WTC11 (cell line): ENCODE measurements around the gene PLEKHH1. TPM values are rescaled to one million over a fixed set of nuclear protein-coding genes. Genes with fewer than 3 reads are reported as not detected.

Experiments used
- ATAC-seq: fragments of 200-7000 bp; cut with Tn5 transposase; 2 replicates; pipeline ENCODE4 v1.10.0; 2021; ENCODE audit warnings: mild to moderate bottlenecking, moderate library complexity
- CTCF ChIA-PET: fragments of 300-600 bp; sonication (Branson Sonifier 250); formaldehyde crosslinking; loops from one replicate; lab custom pipeline; 2021; ENCODE audit warnings: antibody characterized with exemption; lab: Charles Lee
- POLR2A ChIA-PET: fragments of 350-600 bp; sonication (Branson Sonifier 250); formaldehyde crosslinking; loops from one replicate; lab custom pipeline; 2021; ENCODE audit warnings: antibody characterized with exemption; lab: Charles Lee
- DNase-seq: peaks from one replicate; pipeline ENCODE4 v3.0.0; 2021; ENCODE audit warnings: low spot score
- H3K27ac Mint-ChIP-seq: 2 replicates; pipeline ENCODE4 v1.8.0; 2021; ENCODE audit warnings: mixed read lengths
- H3K27me3 Mint-ChIP-seq: 2 replicates; pipeline ENCODE4 v1.8.0; 2021; ENCODE audit warnings: low read depth, mild to moderate bottlenecking, moderate library complexity, mixed read lengths
- H3K36me3 Mint-ChIP-seq: 2 replicates; pipeline ENCODE4 v1.8.0; 2021; ENCODE audit warnings: mixed read lengths
- H3K4me1 Mint-ChIP-seq: 2 replicates; pipeline ENCODE4 v1.8.0; 2022; ENCODE audit warnings: mixed read lengths
- H3K4me3 Mint-ChIP-seq: 2 replicates; pipeline ENCODE4 v1.8.0; 2021; ENCODE audit warnings: mild to moderate bottlenecking, moderate library complexity, mixed read lengths
- H3K9me3 Mint-ChIP-seq: 2 replicates; pipeline ENCODE4 v1.8.0; 2021; ENCODE audit warnings: mixed read lengths
- ATF1 ChIP-seq: sonication (generic); formaldehyde crosslinking; IDR thresholded peaks from 2 replicates; pipeline ENCODE4 v1.8.1; 2023; ENCODE audit warnings: mild to moderate bottlenecking, moderate library complexity, missing genetic modification reagents
- CREM ChIP-seq: sonication (generic); formaldehyde crosslinking; IDR thresholded peaks from 2 replicates; pipeline ENCODE4 v1.8.1; 2022; ENCODE audit warnings: mild to moderate bottlenecking, missing genetic modification reagents, moderate library complexity
- FOXP1 ChIP-seq: sonication (generic); formaldehyde crosslinking; IDR thresholded peaks from 2 replicates; pipeline ENCODE4 v1.8.0; 2022; ENCODE audit warnings: missing genetic modification reagents, mild to moderate bottlenecking, moderate library complexity, borderline replicate concordance
- JUN ChIP-seq: sonication (generic); formaldehyde crosslinking; IDR thresholded peaks from 2 replicates; pipeline ENCODE4 v1.8.0; 2023; ENCODE audit warnings: mild to moderate bottlenecking, missing genetic modification reagents
- RORB ChIP-seq: fragments of 250-450 bp; sonication (Bioruptor Pico); IDR thresholded peaks from 2 replicates; pipeline ENCODE4 v1.9.0; 2021; ENCODE audit warnings: mild to moderate bottlenecking
- SP1 ChIP-seq: sonication (generic); formaldehyde crosslinking; conservative IDR thresholded peaks from 2 replicates; pipeline ENCODE4 v1.8.1; 2022; ENCODE audit warnings: missing genetic modification reagents
- ZBTB21 ChIP-seq: sonication (generic); formaldehyde crosslinking; IDR thresholded peaks from 2 replicates; pipeline ENCODE4 v1.8.1; 2023; ENCODE audit warnings: mild to moderate bottlenecking, missing genetic modification reagents, borderline replicate concordance
- ZNF121 ChIP-seq: sonication (generic); formaldehyde crosslinking; IDR thresholded peaks from 2 replicates; pipeline ENCODE4 v1.8.0; 2023; ENCODE audit warnings: missing genetic modification reagents
- ZNF232 ChIP-seq: sonication (generic); formaldehyde crosslinking; IDR thresholded peaks from 2 replicates; pipeline ENCODE4 v1.8.0; 2022; ENCODE audit warnings: mild to moderate bottlenecking, missing genetic modification reagents
- ZNF396 ChIP-seq: fragments of 250-450 bp; sonication (Bioruptor Pico); IDR thresholded peaks from 2 replicates; pipeline ENCODE4 v1.8.0; 2021; ENCODE audit warnings: mild to moderate bottlenecking, moderate library complexity, borderline replicate concordance
- total RNA-seq: library from RNA; stranded (reverse); gene quantifications from 3 replicates; pipeline ENCODE4 v1.2.3, GENCODE V29; 2021
- TF ChIP-seq, protein P1 (sequence below): sonication (generic); formaldehyde crosslinking; IDR thresholded peaks from 2 replicates; pipeline ENCODE4 v1.8.1; 2022; ENCODE audit warnings: mild to moderate bottlenecking, moderate library complexity, missing genetic modification reagents
- TF ChIP-seq, protein P2 (sequence below): fragments of 200-600 bp; IDR thresholded peaks from 2 replicates; pipeline ENCODE4 v1.8.0; 2022; ENCODE audit warnings: antibody characterized with exemption
- TF ChIP-seq, protein P3 (sequence below): sonication (generic); formaldehyde crosslinking; IDR thresholded peaks from 2 replicates; pipeline ENCODE4 v1.8.0; 2022; ENCODE audit warnings: mild to moderate bottlenecking, missing genetic modification reagents
- TF ChIP-seq, protein P4 (sequence below): sonication (generic); formaldehyde crosslinking; IDR thresholded peaks from 2 replicates; pipeline ENCODE4 v1.8.1; 2023; ENCODE audit warnings: mild to moderate bottlenecking, moderate library complexity, missing genetic modification reagents
- TF ChIP-seq, protein P5 (sequence below): sonication (generic); formaldehyde crosslinking; IDR thresholded peaks from 2 replicates; pipeline ENCODE4 v1.8.1; 2023; ENCODE audit warnings: mild to moderate bottlenecking, missing genetic modification reagents, borderline replicate concordance

PLEKHH1 gene
- total RNA-seq, 1 experiment from 2014 or later = 48.3 TPM

DNA sequence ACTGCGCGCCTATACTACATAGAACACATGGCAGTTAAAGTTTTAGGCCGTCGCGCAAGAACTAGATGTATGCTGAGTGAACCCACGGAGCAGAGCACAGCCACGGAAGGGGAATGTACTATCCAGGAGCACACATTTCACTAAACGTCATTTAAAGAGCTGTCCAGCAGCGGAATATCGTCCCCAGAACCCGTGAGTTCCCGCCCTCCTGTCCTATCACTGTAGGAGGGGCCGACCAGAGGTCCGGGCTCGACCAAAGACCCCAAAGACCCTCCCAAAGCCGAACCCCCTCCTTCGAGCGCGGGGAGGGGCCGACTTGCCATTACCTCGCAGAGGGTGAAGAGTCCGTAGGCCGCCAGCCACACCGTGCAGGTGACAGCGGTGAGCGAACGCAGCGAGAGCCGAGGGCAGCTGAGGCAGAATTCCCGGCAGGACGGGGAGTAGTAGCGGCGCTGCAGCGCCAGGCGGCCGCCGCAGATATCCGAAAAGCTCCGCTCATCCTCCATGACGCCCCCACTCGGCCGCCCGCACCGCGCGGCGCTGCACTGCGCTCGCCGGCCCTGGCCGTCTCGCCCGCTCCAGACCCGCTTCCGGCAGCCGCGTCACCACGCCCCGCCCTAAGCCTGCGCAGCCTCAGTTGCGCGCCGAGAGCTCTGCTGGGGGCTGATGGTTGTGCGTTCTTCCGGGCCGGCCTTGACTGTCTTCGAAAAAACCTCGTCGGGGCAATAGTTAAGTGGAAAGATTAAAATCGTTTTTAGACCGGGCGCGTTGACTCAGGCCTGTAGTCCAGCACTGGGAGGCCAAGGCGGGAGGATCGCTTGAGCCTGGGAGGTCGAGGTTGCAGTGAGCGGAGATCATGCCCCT is 66.8 kb downstream of the PLEKHH1 start, which contains the start of gene PIGH:
Gene PIGH (minus strand): TSS at position 571 of the 864 bp plus-strand sequence. CDS start 65 bp downstream, at position 506.
- Mint-ChIP-seq H3K9me3 (no peaks in the 10 kb centered on the region), H3K4me3 (peak within 1 kb of the TSS; percentile 90), H3K27me3 (peaks cover 56% of the 10 kb centered on the region), H3K4me1 (peaks cover 8% of the 10 kb centered on the region), H3K36me3 (no peaks in the 10 kb centered on the region), H3K27ac (peak within 1 kb of the TSS; percentile 88)
- ATAC-seq (peak; percentile 97), DNase-seq (peak; percentile 92)
- no peak for TF ChIP-seq ZNF396 (CRISPR knock-in tag)
- peak; percentile 75 for TF ChIP-seq SP1 (CRISPR knock-in tag)
- TF ChIP-seq, protein P1, sequence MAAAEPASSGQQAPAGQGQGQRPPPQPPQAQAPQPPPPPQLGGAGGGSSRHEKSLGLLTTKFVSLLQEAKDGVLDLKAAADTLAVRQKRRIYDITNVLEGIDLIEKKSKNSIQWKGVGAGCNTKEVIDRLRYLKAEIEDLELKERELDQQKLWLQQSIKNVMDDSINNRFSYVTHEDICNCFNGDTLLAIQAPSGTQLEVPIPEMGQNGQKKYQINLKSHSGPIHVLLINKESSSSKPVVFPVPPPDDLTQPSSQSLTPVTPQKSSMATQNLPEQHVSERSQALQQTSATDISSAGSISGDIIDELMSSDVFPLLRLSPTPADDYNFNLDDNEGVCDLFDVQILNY (CRISPR knock-in tag) = 0 out of 2 replicates have a peak, but pooled peaks have one; percentile 65
- TF ChIP-seq ATF1 (CRISPR knock-in tag) = 0 out of 2 replicates have a peak, but pooled peaks have one; percentile 33
- TF ChIP-seq, protein P2, sequence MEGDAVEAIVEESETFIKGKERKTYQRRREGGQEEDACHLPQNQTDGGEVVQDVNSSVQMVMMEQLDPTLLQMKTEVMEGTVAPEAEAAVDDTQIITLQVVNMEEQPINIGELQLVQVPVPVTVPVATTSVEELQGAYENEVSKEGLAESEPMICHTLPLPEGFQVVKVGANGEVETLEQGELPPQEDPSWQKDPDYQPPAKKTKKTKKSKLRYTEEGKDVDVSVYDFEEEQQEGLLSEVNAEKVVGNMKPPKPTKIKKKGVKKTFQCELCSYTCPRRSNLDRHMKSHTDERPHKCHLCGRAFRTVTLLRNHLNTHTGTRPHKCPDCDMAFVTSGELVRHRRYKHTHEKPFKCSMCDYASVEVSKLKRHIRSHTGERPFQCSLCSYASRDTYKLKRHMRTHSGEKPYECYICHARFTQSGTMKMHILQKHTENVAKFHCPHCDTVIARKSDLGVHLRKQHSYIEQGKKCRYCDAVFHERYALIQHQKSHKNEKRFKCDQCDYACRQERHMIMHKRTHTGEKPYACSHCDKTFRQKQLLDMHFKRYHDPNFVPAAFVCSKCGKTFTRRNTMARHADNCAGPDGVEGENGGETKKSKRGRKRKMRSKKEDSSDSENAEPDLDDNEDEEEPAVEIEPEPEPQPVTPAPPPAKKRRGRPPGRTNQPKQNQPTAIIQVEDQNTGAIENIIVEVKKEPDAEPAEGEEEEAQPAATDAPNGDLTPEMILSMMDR = 0 out of 2 replicates have a peak, but pooled peaks have one; percentile 22
- TF ChIP-seq RORB (CRISPR knock-in tag) = no peak
- TF ChIP-seq ZNF121 (CRISPR knock-in tag) = no peak
- peak; percentile 57; the same call in 1 of the 2 replicates for TF ChIP-seq CREM (CRISPR knock-in tag)
- TF ChIP-seq FOXP1 = peak; percentile 66; the same call in 1 of the 2 replicates
- TF ChIP-seq, protein P3, sequence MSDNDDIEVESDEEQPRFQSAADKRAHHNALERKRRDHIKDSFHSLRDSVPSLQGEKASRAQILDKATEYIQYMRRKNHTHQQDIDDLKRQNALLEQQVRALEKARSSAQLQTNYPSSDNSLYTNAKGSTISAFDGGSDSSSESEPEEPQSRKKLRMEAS (CRISPR knock-in tag) = peak; percentile 54
- peak; percentile 17; the same call in 1 of the 2 replicates for TF ChIP-seq ZNF232
- no peak for TF ChIP-seq JUN
- TF ChIP-seq, protein P4, sequence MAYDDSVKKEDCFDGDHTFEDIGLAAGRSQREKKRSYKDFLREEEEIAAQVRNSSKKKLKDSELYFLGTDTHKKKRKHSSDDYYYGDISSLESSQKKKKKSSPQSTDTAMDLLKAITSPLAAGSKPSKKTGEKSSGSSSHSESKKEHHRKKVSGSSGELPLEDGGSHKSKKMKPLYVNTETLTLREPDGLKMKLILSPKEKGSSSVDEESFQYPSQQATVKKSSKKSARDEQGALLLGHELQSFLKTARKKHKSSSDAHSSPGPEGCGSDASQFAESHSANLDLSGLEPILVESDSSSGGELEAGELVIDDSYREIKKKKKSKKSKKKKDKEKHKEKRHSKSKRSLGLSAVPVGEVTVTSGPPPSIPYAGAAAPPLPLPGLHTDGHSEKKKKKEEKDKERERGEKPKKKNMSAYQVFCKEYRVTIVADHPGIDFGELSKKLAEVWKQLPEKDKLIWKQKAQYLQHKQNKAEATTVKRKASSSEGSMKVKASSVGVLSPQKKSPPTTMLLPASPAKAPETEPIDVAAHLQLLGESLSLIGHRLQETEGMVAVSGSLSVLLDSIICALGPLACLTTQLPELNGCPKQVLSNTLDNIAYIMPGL (CRISPR knock-in tag) = peak; percentile 95
- TF ChIP-seq ZBTB21 = peak; percentile 72; the same call in 1 of the 2 replicates
- TF ChIP-seq, protein P5, sequence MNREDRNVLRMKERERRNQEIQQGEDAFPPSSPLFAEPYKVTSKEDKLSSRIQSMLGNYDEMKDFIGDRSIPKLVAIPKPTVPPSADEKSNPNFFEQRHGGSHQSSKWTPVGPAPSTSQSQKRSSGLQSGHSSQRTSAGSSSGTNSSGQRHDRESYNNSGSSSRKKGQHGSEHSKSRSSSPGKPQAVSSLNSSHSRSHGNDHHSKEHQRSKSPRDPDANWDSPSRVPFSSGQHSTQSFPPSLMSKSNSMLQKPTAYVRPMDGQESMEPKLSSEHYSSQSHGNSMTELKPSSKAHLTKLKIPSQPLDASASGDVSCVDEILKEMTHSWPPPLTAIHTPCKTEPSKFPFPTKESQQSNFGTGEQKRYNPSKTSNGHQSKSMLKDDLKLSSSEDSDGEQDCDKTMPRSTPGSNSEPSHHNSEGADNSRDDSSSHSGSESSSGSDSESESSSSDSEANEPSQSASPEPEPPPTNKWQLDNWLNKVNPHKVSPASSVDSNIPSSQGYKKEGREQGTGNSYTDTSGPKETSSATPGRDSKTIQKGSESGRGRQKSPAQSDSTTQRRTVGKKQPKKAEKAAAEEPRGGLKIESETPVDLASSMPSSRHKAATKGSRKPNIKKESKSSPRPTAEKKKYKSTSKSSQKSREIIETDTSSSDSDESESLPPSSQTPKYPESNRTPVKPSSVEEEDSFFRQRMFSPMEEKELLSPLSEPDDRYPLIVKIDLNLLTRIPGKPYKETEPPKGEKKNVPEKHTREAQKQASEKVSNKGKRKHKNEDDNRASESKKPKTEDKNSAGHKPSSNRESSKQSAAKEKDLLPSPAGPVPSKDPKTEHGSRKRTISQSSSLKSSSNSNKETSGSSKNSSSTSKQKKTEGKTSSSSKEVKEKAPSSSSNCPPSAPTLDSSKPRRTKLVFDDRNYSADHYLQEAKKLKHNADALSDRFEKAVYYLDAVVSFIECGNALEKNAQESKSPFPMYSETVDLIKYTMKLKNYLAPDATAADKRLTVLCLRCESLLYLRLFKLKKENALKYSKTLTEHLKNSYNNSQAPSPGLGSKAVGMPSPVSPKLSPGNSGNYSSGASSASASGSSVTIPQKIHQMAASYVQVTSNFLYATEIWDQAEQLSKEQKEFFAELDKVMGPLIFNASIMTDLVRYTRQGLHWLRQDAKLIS (CRISPR knock-in tag) = no peak
- ChIA-PET CTCF (interaction anchor here (0.6 to 3.7 kb wide), 44 partner anchors 9 to 1224 kb away, joined by 3 to 40 read pairs (median 5); partner anchors contain the start of genes ARG2, PLEKHH1 and RDH11), POLR2A (interaction anchor here (0.6 to 2.9 kb wide), 10 partner anchors 9 to 335 kb away, joined by 3 to 25 read pairs (median 4); partner anchors contain the start of genes ARG2 and RDH11)
